Gastroesophageal sphincter (tissue), 3 donors: ENCODE results near the gene MPPED1.

ENCODE experiments used
- EP300 ChIP-seq: sonication (generic); formaldehyde crosslinking; IDR thresholded peaks from one replicate; pipeline ENCODE4 v1.6.1; 2017; ENCODE audit warnings: antibody characterized with exemption, mild to moderate bottlenecking
- POLR2A ChIP-seq, 2 donors: fragments of 450-650 bp; IDR thresholded peaks; one replicate each; pipeline ENCODE4 v1.6.1; 2017; ENCODE audit warnings: antibody characterized with exemption in 2 of 2, mild to moderate bottlenecking in 2 of 2, moderate library complexity in 1 of 2
- TF ChIP-seq, protein P1 (sequence below), 4 experiments: fragments of 200-600 bp in 2 of 4; fragments of 450-650 bp in 2 of 4; sonication (generic) in 1 of 4; IDR thresholded peaks; one replicate each; pipeline ENCODE4 v1.5.1; 2017 to 2019; ENCODE audit warnings: antibody characterized with exemption in 4 of 4, mild to moderate bottlenecking in 2 of 4, moderate library complexity in 2 of 4

DNA sequence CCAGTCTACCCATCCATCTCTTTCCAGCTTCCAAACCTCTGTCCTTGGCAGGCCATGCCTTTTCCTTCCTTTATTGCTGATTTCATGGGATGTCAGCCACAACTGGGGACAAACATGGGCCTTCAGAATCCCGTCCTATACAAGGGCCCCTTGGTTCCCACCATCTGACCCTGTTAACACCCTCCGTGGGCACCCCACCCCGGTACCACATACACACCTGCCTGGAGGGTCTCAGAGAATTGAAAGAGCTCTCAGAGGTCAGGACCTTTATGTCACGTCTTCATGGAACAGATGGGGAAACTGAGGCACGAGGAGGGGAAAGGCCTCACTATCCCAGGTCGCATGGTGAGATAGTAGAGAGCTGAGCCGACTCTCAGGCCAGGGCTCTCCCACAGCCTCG is 53.0 kb downstream of the MPPED1 start:
- TF ChIP-seq, protein P1, sequence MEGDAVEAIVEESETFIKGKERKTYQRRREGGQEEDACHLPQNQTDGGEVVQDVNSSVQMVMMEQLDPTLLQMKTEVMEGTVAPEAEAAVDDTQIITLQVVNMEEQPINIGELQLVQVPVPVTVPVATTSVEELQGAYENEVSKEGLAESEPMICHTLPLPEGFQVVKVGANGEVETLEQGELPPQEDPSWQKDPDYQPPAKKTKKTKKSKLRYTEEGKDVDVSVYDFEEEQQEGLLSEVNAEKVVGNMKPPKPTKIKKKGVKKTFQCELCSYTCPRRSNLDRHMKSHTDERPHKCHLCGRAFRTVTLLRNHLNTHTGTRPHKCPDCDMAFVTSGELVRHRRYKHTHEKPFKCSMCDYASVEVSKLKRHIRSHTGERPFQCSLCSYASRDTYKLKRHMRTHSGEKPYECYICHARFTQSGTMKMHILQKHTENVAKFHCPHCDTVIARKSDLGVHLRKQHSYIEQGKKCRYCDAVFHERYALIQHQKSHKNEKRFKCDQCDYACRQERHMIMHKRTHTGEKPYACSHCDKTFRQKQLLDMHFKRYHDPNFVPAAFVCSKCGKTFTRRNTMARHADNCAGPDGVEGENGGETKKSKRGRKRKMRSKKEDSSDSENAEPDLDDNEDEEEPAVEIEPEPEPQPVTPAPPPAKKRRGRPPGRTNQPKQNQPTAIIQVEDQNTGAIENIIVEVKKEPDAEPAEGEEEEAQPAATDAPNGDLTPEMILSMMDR (IDR thresholded peaks at IDR 0.05) = no peak
- no peak for TF ChIP-seq POLR2A (IDR thresholded peaks at IDR 0.05)
- no peak for TF ChIP-seq EP300
